GM19239 (cell line): ENCODE results near the gene TNFAIP3.
"Not testable (repeated sequence)": the region's sequence is repeated elsewhere in the genome, so short reads cannot be mapped to it uniquely, and the experiment has no call there.

ENCODE experiments used
- DNase-seq: peaks from one replicate; pipeline ENCODE4 v3.0.0; 2011; ENCODE audit warnings: low spot score; ENCODE audit not compliant: insufficient read length
- FAIRE-seq: peaks from 2 replicates; lab custom pipeline; 2011; peaks lifted over from hg19 to GRCh38; lab: Jason Lieb, UNC

Gene TNFAIP3

DNA sequence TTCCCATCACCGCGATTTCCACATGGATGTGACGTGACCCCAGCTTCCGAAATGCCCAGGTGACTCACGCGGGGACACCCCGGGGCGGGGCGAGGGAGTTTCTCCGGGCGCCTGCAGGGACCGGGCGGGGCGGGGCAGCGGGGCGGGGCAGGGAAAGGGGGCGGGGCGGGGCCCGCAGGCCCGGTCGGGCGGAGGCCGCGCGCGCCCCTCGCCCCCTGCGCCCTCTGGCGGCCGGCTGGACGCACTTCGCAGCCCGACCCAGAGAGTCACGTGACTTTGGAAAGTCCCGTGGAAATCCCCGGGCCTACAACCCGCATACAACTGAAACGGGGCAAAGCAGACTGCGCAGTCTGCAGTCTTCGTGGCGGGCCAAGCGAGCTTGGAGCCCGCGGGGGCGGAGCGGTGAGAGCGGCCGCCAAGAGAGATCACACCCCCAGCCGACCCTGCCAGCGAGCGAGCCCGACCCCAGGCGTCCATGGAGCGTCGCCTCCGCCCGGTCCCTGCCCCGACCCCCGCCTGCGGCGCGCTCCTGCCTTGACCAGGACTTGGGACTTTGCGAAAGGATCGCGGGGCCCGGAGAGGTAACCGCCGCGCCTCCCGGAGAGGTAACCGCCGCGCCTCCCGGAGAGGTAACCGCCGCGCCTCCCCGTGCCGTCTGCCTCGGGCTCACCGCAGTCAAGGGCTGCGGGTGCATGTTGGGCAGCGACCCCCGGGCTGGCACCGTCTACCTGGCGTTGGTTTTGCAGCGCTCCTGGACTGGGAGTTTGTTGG is at the start of gene TNFAIP3:
Gene TNFAIP3 (plus strand): TSS at position 346 of the 771 bp plus-strand sequence. CDS start 3,969 bp downstream, outside the sequence.
- peak; percentile 81 for FAIRE-seq
- DNase-seq: peak; percentile 73

DNA sequence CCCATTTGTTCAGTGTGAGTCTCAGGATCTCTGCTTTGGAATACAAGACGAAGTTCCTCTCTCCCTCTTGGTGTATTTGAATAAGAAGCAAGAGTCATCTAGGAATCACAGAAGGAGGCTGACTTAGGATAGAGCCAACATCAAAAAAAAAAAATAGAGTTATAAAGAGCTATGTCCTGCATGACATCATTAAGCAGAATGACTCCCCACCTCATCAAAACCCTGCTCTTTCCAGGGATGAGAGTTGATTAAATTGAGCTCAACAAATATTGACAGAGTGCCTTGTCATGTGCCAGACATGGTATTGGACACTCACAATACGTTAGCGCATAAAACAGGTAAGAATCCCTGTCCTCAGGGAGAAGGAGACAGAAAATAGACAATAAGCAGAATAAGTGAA is 48.6 kb upstream of the TNFAIP3 start:
- DNase-seq (no peak), FAIRE-seq (no peak)

DNA sequence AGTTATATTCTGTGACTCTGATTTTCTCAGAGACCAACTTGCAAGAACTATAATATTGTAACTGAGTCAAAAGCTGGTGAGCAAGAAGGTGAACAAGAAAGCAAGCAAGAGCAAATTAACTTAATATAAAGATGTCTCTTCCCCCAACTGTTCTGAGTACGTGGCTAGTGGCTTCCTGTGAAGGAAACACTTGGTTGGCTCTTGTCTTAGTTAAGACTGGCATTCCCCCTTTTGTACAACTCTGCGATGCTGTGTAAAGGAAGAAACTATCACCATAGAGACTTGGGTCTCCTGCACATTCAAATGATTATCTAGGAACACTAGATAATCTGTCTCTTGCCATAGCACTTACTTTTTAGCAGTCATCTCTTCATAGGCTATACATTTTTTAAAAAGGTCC is 47.3 kb upstream of the TNFAIP3 start:
- peak; percentile 31 for FAIRE-seq
- DNase-seq: no peak

DNA sequence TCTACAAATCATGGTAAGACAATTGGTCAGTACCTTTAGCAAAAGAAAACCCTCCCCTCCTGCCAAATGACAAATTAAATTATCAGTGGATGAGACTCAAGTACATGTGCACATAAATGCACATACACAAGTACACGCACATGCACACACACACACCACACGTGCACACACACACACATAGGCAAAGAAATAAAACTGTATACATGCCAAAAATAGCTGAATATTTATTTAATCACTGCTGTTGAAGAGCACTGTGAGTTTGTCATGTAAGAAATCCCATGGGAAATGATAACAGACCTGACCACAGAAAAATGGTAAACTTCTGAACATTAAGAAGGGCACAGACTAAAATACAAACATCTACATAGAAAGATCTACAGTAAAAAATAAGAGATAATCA is 46.6 kb upstream of the TNFAIP3 start:
- DNase-seq (no peak), FAIRE-seq (no peak)

DNA sequence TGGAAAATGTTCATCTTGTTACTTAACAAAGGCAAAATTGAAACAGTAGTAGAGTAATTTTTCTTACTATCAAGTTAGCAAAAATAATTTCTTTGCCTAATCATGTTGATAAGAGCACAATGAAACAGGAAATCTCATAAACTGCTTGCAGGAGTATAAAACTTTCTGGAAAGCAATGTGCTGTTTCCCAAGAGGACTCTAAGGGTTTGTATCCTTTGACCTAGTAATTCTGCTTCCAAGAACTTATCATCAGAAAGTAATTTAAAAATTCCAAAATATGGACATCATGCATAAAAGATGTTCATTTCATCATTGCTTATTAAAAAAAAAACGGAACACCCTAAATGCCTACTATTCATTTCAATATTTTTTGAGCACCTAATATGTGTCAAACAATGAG is 46.1 kb upstream of the TNFAIP3 start:
- FAIRE-seq (peak; percentile 21), DNase-seq (no peak)

DNA sequence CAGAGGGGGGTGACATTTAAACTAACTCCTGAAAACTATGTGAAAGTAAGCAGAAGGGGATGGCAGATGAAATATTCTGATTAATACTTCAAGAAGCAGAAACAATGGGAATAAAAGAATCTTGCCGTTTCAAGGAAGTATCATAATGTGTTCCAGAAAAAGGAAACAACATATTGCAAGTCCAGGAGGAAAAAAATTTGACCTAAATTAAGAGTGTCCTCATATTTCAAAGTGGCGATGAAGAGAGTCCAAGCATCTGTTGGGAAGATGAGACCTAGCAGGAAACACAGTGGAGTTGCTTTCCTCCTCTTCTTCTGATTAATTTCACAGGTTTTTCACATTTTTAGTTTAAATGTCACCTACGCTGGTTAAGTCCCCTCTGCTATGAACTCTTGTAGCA is 45.6 kb upstream of the TNFAIP3 start:
- DNase-seq (no peak), FAIRE-seq (no peak)

DNA sequence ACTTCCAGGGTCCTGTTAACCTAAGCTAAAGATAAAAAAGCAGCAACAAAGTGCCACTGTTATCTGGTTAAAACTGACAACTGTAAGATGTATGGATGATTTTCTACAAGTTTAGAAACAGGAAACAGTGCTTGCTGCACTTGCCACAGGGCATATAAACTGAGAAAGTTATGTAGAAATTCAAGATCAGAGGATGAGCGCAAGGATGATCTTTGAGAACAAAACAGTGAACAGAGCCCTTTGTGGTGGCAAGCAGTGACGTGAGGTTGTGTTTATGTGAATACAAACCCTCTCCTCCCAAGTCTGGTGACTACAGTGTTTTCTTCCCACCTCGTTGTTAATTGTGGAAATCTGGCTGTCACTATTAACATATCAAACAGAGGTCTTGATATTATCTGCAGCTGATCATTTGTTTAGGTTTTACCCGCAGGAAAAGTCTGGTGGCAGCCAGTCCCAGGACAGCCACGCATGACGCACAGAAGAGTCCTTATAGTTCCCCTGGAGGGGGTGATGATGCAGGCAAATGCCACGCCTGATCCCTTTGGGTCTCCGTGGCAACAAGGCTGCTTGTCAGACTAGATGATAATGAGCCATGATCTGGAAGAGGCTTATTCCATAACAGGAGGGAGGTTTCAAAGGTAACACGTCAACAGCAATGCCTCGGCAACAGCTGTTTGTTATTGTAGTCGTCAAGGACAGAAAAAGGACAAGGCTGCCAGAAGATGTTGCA is 43.1 kb upstream of the TNFAIP3 start:
- FAIRE-seq (peak; percentile 70), DNase-seq (no peak)

DNA sequence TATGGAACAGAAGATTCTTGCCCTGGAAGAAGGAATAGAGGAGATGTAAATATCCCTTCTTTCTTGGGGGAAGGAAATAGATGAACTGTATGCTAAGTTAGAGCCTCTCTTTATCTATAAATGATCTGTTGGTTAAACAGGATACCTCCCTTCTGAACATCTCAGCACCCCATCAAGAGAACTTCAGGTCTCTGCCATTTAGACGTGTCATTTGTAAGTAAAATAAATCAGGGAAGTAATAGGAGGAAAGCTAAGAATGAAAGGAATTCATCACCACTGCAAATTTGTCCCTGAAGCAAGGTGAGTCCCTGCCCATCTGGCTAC is 42.5 kb upstream of the TNFAIP3 start:
- FAIRE-seq: no peak

DNA sequence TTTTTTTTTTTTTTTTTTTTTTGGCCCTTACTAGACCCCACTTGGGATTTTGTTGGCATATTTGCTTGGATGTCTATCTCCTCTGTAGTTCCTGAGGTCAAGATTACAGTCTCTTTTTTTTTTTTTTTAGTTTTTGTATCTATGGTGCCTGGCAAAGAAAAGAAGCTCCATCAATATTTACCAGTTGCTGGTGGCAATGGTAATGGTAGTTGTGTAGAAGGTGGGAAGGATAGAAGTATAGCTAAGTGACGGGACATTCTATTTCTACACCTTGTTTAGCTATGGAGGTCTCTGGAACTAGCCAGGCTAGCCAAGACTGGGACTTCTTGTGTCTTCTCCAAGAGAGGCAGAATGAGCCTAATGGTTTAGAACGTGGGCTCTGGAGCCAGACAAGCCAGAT is 42.2 kb upstream of the TNFAIP3 start:
- no peak for DNase-seq
- FAIRE-seq: no peak

More for the DNA sequence above, 42.5 kb upstream of the TNFAIP3 start:
- DNase-seq: no peak

DNA sequence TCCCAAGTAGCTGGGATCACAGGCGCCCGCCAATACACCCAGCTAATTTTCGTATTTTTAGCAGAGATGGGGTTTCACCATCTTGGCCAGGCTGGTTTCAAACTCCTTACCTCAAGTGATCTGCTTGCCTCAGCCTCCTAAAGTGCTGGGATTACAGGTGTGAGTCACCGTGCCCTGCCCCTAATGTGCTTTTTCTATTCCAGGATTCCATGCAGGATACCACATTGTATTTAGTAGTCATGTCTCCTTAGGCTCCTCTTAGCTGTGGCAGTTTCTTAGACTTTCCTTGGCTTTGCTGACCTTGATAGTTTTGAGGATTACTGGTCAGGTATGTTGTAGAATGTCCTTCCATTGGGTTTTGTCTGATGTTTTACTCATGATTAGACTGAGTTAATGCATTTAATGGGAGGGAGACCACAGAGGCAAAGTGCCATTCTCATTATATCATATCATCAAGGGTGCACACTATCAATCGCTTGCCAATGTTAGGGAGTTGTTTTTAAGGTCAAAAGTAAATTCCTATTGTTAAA is 39.6 kb upstream of the TNFAIP3 start:
- DNase-seq: no peak
- FAIRE-seq: no peak

DNA sequence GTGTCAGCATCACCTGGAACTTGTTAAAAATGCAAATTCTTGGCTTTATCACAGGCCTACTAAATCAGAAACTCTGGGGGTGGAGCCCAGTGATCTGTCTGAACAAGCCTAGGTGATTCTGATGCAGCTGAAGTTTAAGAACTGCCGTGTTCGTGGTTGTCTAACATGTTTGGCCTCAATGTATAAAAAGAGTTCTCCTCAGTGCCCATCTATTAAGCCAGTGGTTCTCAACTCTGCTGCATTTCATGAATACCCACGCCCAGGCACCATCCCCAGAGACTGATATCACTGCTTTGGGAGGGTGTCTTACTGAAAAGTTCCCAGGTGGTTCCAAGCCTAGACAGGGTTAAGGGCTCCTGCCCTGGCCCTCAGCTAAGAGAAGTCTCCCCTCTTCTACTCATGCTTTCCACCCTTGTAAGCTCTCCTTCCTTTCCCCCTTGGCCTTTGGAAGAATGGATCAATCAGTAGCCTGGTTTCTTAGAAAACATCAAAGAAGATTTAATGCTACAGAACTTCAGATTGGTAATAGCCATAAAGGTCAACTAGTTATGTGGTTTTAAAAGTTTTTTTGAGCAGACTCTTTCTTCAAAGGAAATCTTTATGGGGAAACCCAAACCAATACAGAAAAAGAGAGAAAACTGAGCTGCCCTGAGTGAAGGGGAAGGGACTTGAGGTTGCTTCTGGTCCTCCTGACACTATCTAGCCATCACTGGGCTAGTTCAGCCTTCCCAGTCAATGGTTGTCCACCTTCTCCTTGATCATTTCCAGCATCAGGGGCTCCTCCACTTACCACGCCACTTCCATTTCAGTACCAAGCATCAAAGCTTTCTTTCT is 38.9 kb upstream of the TNFAIP3 start:
- peak; percentile 94 for FAIRE-seq
- no peak for DNase-seq

DNA sequence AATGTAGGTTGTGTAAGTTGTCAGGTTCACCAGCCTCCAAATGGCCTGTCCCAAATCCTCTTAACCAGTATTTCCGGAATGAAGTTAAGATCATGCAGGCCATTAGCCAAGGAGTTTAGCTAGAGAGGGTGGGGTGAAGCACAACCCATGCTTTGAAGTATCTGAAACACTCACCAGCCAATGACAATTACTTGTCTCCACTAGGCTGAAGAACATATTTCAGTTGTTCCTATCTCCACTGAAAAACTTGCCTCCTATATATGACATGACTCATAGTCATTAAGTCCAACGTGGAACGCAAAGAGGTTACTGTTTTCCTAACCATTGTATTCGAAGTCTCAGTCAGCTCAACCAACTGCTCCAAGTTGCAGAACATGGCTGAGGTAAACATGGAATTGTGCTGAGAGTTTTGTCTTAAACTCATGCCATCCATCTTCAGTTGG is 37.4 kb upstream of the TNFAIP3 start:
- no peak for DNase-seq
- no peak for FAIRE-seq

DNA sequence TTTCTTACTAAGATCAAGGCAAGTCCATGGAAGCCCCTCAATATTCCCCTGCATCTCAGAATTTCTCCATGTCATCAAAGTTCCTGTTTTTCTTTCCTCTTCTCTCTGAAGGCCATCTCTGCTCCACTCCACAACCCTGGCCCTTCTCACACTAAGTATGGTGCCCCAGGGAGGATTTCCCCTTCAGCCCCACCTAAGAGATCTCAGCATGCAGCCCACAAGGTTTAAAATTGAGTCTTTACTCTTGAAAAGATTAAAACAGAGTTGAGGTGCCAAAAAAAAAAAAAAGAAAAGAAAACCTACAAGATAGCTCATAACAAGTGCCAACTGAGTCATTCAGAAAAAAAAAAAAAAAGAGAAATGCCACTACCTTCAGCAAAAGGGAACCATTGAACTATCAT is 36.5 kb upstream of the TNFAIP3 start:
- FAIRE-seq: no peak
- DNase-seq: no peak

DNA sequence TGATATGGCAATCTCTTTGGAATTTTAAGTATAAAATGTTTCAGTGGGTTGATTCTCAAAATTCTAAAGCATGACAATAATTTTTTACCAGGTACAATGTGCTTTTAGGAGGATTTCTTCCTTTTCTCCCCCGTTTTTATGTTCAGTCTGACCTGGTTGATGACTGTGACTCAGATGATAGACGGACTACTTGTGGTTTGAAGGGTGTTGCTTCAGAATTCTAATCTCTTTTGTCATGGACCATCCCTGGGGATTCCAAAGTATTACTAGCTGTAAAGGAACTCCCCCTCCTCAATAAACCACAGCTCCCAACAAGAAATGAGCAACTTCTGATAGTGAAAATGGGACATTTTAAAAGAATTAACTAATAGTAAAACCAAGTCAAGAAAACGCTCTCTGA is 34.9 kb upstream of the TNFAIP3 start:
- DNase-seq (no peak), FAIRE-seq (no peak)

DNA sequence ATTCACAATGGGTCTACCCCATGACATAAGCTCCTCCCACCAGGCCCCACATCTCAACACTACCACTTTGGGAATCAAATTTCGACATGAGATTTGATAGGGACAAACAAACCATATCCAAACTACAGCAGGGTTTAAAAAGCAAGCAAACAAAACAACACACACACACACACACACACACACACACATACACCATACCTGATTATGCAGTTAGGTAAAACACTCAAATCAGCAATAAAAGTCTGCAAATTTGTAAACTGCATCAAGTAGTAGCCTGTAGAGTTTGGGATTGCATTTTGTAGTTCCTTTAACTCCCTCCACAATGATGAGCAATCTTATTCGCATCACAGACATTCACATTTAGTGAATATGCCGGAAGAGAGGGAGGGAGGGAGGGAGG is 32.6 kb upstream of the TNFAIP3 start:
- no peak for FAIRE-seq

DNA sequence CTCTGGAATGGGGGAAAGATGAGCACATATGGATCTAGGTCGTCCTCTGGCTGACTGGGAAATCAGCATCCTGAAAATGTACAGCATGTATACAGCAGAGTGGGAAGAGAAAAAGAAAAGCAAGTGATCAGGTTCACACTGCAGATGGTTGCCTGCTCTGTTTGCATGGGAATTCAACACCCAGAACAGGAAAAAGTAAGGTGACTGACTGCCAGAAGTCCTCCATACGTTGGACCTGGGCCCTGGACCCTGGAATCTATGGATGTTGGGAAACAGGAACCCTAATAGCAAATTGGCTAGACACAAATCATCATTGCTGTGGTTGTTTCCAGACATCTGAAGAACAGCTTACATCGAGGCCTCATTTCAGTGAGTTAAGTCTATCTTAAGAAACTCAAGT is 30.3 kb upstream of the TNFAIP3 start:
- DNase-seq (no peak), FAIRE-seq (no peak)

More for the DNA sequence above, 32.6 kb upstream of the TNFAIP3 start:
- DNase-seq: no peak

DNA sequence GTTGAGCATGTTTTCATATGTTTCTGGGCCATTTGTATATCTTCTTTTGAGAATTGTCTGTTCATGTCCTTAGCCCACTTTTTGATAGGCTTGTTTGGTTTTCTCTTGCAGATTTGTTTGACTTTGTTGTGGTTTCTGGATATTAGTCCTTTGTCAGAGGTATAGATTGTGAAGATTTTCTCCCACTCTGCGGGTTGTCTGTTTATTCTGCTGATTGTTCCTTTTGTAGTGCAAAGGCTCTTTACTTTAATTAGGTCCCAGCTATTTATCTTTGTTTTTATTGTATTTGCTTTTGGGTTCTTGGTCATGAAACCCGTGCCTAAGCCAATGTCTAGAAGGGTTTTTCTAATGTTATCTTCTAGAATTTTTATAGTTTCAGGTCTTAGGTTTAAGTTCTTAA is 29.0 kb upstream of the TNFAIP3 start:
- not testable (repeated sequence) for FAIRE-seq

DNA sequence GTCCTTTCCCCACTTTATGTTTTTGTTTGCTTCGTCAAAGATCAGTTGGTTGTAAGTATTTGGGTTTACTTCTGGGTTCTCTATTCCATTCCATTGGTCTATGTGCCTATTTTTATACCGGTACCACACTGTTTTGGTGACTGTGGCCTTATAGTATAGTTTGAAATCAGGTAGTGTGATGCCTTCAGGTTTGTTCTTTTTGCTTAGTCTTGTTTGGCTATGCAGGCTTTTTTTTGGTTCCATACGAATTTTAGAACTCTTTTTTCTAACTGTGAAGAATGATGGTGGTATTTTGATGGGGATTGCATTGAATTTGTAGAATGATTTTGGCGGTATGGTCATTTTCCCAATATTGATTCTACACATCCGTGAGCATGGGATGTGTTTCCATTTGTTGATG is 28.5 kb upstream of the TNFAIP3 start:
- not testable (repeated sequence) for FAIRE-seq, DNase-seq

More for the DNA sequence above, 29.0 kb upstream of the TNFAIP3 start:
- DNase-seq: not testable (repeated sequence)

DNA sequence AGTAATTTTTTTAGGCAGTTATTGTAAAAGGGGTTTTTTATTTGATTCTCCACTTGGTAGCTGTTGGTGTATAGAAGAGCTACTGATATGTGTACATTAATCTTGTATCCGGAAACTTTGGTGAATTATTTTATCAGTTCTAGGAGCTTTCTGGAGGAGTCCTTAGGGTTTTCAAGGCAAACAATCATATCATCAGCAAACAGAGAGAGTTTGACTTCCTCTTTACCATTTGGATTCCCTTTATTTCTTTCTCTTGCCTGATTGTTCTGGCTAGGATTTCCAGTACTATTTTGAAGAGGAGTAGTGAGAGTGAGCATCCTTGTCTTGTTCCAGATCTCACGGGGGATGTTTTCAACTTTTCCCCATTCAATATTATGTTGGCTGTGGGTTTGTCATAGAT is 28.0 kb upstream of the TNFAIP3 start:
- DNase-seq (no peak), FAIRE-seq (no peak)

DNA sequence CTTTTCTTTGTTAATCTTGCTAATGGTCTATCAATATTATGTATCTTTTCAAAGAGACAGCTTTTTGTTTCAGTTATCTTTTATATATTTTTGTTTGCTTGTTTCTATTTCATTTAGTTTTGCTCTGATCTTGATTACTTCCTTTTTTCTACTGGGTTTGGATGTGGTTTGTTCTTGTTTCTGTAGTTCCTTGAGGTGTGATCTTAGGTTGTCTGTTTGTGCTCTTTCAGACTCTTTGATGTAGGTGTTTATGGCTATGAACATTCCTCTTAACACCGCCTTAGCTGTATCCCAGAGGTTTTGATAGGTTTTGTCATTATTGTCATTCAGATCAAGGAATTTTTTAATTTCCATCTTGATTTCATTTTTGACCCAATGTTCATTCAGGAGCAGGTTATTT is 26.8 kb upstream of the TNFAIP3 start:
- DNase-seq (no peak), FAIRE-seq (no peak)

DNA sequence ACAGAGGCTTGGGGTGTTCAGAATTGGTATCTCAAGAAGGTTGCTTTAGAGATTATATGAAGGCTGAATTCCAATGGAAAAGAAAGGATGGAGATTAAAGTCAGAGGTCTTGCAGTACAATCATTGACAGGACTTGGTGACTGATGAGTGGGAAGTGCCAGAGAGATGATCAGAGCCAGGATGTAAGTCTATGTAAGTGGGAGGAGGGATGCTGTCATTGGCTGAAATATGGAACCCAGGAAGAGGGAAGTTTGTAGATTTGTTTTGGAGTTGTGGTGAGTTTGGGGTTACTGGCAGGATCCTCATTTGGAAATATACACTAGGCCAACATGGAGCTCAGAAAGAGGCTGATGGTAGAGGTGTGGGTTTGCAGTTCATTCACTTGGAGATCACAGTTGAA is 23.8 kb upstream of the TNFAIP3 start:
- FAIRE-seq: no peak

More for the DNA sequence above, 23.8 kb upstream of the TNFAIP3 start:
- DNase-seq: no peak
